ENCODE data around the gene STK32B.

DNA sequence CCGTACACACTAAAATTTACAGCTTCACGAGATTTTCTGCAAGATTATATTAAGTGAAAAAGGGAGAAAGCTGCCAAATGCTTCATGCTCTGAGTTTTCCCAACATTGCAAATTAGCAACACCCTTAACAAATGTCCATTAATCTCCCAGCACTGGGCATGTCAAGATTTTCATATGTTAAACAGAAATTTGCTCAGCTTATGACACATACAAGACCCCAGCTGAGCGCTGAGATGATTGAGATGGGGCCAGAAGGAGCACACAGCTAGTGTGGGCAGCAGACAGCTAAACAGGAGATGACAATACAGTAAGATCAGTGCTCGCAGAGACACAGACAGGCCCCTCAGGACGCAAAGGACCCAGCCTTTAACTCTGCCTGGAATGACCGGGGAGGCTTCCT is 208.8 kb downstream of the STK32B start:
- TF ChIP-seq, protein P1, sequence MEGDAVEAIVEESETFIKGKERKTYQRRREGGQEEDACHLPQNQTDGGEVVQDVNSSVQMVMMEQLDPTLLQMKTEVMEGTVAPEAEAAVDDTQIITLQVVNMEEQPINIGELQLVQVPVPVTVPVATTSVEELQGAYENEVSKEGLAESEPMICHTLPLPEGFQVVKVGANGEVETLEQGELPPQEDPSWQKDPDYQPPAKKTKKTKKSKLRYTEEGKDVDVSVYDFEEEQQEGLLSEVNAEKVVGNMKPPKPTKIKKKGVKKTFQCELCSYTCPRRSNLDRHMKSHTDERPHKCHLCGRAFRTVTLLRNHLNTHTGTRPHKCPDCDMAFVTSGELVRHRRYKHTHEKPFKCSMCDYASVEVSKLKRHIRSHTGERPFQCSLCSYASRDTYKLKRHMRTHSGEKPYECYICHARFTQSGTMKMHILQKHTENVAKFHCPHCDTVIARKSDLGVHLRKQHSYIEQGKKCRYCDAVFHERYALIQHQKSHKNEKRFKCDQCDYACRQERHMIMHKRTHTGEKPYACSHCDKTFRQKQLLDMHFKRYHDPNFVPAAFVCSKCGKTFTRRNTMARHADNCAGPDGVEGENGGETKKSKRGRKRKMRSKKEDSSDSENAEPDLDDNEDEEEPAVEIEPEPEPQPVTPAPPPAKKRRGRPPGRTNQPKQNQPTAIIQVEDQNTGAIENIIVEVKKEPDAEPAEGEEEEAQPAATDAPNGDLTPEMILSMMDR (tag by site-specific recombination; IDR thresholded peaks at IDR 0.05) = no peak
- TF ChIP-seq SETDB1 (IDR thresholded peaks at IDR 0.05; ENCODE audit: insufficient read length, low read length) (no peak), SP2 (tag by site-specific recombination; IDR thresholded peaks at IDR 0.05) (no peak), ZBTB7A (tag by site-specific recombination; IDR thresholded peaks at IDR 0.05; ENCODE audit: low read depth) (no peak), ZNF433 (tag by site-specific recombination; IDR thresholded peaks at IDR 0.05; ENCODE audit: low read depth) (no peak), YY1 (tag by site-specific recombination; IDR thresholded peaks at IDR 0.05) (no peak), ZNF544 (tag by site-specific recombination; IDR thresholded peaks at IDR 0.05) (no peak), SP7 (tag by site-specific recombination; IDR thresholded peaks at IDR 0.05) (no peak), ZNF274 (IDR thresholded peaks at IDR 0.05; ENCODE audit: low read length) (no peak), ZNF274 (tag by site-specific recombination; IDR thresholded peaks at IDR 0.05; ENCODE audit: borderline replicate concordance) (no peak), ZNF155 (tag by site-specific recombination; IDR thresholded peaks at IDR 0.05) (no peak)
- TF ChIP-seq, protein P2, sequence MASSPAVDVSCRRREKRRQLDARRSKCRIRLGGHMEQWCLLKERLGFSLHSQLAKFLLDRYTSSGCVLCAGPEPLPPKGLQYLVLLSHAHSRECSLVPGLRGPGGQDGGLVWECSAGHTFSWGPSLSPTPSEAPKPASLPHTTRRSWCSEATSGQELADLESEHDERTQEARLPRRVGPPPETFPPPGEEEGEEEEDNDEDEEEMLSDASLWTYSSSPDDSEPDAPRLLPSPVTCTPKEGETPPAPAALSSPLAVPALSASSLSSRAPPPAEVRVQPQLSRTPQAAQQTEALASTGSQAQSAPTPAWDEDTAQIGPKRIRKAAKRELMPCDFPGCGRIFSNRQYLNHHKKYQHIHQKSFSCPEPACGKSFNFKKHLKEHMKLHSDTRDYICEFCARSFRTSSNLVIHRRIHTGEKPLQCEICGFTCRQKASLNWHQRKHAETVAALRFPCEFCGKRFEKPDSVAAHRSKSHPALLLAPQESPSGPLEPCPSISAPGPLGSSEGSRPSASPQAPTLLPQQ (tag by site-specific recombination; IDR thresholded peaks at IDR 0.05) = no peak
- TF ChIP-seq, protein P3, sequence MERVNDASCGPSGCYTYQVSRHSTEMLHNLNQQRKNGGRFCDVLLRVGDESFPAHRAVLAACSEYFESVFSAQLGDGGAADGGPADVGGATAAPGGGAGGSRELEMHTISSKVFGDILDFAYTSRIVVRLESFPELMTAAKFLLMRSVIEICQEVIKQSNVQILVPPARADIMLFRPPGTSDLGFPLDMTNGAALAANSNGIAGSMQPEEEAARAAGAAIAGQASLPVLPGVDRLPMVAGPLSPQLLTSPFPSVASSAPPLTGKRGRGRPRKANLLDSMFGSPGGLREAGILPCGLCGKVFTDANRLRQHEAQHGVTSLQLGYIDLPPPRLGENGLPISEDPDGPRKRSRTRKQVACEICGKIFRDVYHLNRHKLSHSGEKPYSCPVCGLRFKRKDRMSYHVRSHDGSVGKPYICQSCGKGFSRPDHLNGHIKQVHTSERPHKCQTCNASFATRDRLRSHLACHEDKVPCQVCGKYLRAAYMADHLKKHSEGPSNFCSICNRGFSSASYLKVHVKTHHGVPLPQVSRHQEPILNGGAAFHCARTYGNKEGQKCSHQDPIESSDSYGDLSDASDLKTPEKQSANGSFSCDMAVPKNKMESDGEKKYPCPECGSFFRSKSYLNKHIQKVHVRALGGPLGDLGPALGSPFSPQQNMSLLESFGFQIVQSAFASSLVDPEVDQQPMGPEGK (tag by site-specific recombination; IDR thresholded peaks at IDR 0.05) = no peak

All from HEK293 (cell line).